Measurements from ENCODE around the gene ASPDH. TPM values are rescaled to one million over a fixed set of nuclear protein-coding genes. Genes with fewer than 3 reads are reported as not detected.

ASPDH gene
- total RNA-seq, 2 donors from 2014 or later, result not detected

GRCh38 chr19:50479761-50480251, 33.9 kb downstream of the ASPDH start:
- Histone ChIP-seq H3K9ac (ENCODE audit: extremely low read depth, low read length, poor library complexity, severe bottlenecking) (no peak overlapping the region), H3K4me3 (ENCODE audit: low read length) (no peak overlapping the region), H3K27me3 (ENCODE audit: control insufficient read depth, insufficient read depth, low read length, poor library complexity, severe bottlenecking) (no peaks in the 10 kb centered on the region), H3K9me3 (ENCODE audit: control insufficient read depth, low read length) (peaks cover 16% of the 10 kb centered on the region), H3K27ac (ENCODE audit: low read depth, low read length) (no peak overlapping the region), H3K4me1 (ENCODE audit: control insufficient read depth, insufficient read depth, low read length) (no peaks in the 10 kb centered on the region), H3K36me3 (ENCODE audit: control insufficient read depth, insufficient read depth, low read length) (peaks cover 27% of the 10 kb centered on the region)
- Mint-ChIP-seq H3K9me3 (peaks cover 28% of the 10 kb centered on the region), H3K4me1 (peaks cover 3% of the 10 kb centered on the region), H3K27ac (no peak overlapping the region), H3K4me3 (no peak overlapping the region), H3K27me3 (ENCODE audit: insufficient read depth) (no peaks in the 10 kb centered on the region), H3K36me3 (ENCODE audit: low read depth) (peaks cover 59% of the 10 kb centered on the region)
- no peak for DNase-seq
- WGBS, 2 experiments (ENCODE audit: insufficient coverage in 1 of 2, insufficient read length in 1 of 2), result 93 to 95% methylated on average over 7 to 16 of the region's 16 CpGs
- no peak for TF ChIP-seq CTCF (conservative IDR thresholded peaks at IDR 0.05)

- no peak overlapping the region for H3K4me3 ChIP-seq (ENCODE audit: low read length)
- H3K9me3 ChIP-seq (ENCODE audit: control insufficient read depth, low read length), result peaks cover 16% of the 10 kb centered on the region
- H3K9ac ChIP-seq (ENCODE audit: extremely low read depth, low read length, poor library complexity, severe bottlenecking), result no peak overlapping the region
- no peak overlapping the region for H3K27ac ChIP-seq (ENCODE audit: low read depth, low read length)
- Mint-ChIP-seq H3K4me1 (peaks cover 3% of the 10 kb centered on the region), H3K9me3 (peaks cover 26% of the 10 kb centered on the region), H3K27me3 (ENCODE audit: insufficient read depth) (no peaks in the 10 kb centered on the region), H3K4me3 (peak overlapping the region; percentile 17), H3K36me3 (ENCODE audit: low read depth) (peaks cover 52% of the 10 kb centered on the region), H3K27ac (peak overlapping the region; percentile 58)
- WGBS, 2 experiments (ENCODE audit: insufficient coverage in 1 of 2, insufficient read length in 1 of 2), result 88 to 95% methylated on average over 8 to 19 of the region's 19 CpGs
- TF ChIP-seq CTCF (conservative IDR thresholded peaks at IDR 0.05), result peak; percentile 77
- H3K36me3 ChIP-seq (ENCODE audit: control insufficient read depth, insufficient read depth, low read length), result peaks cover 27% of the 10 kb centered on the region
- no peaks in the 10 kb centered on the region for H3K4me1 ChIP-seq (ENCODE audit: control insufficient read depth, insufficient read depth, low read length)
- DNase-seq, result peak; percentile 86
- no peaks in the 10 kb centered on the region for H3K27me3 ChIP-seq (ENCODE audit: control insufficient read depth, insufficient read depth, low read length, poor library complexity, severe bottlenecking)
Measured at GRCh38 chr19:50478901-50479715, 34.6 kb downstream of the ASPDH start.

GRCh38 chr19:50477751-50478515, 35.8 kb downstream of the ASPDH start:
- Mint-ChIP-seq H3K36me3 (ENCODE audit: low read depth) (peaks cover 46% of the 10 kb centered on the region), H3K4me1 (peaks cover 3% of the 10 kb centered on the region), H3K27me3 (ENCODE audit: insufficient read depth) (peaks cover 5% of the 10 kb centered on the region), H3K27ac (no peak overlapping the region), H3K4me3 (peak overlapping the region; percentile 98), H3K9me3 (peaks cover 26% of the 10 kb centered on the region)
- Histone ChIP-seq H3K4me3 (ENCODE audit: low read length) (no peak overlapping the region), H3K9ac (ENCODE audit: extremely low read depth, low read length, poor library complexity, severe bottlenecking) (no peak overlapping the region), H3K27me3 (ENCODE audit: control insufficient read depth, insufficient read depth, low read length, poor library complexity, severe bottlenecking) (no peaks in the 10 kb centered on the region), H3K9me3 (ENCODE audit: control insufficient read depth, low read length) (peaks cover 16% of the 10 kb centered on the region), H3K4me1 (ENCODE audit: control insufficient read depth, insufficient read depth, low read length) (no peaks in the 10 kb centered on the region), H3K27ac (ENCODE audit: low read depth, low read length) (no peak overlapping the region), H3K36me3 (ENCODE audit: control insufficient read depth, insufficient read depth, low read length) (peaks cover 22% of the 10 kb centered on the region)
- 92 to 94% methylated on average over 14 to 17 of the region's 17 CpGs for WGBS, 2 experiments (ENCODE audit: insufficient coverage in 1 of 2, insufficient read length in 1 of 2)
- no peak for TF ChIP-seq CTCF (conservative IDR thresholded peaks at IDR 0.05)
- no peak for DNase-seq
